Lung (tissue), 12 donors: Measurements from ENCODE around the gene CCL22. TPM values are rescaled to one million over a fixed set of nuclear protein-coding genes. Genes with fewer than 3 reads are reported as not detected.

Experiments
- ATAC-seq: fragments of 200-7000 bp; cut with Tn5 transposase; one replicate; pipeline ENCODE4 v1.9.1; 2020; ENCODE audit warnings: moderate number of reproducible peaks; ENCODE audit not compliant: insufficient read depth, low FRiP score
- DNase-seq, 3 donors: peaks; one replicate each; pipeline ENCODE4 v3.0.0-alpha.2; 2013 to 2017
- H3K27ac ChIP-seq, 2 donors: one replicate each; pipeline ENCODE4 v1.5.1; 2013; ENCODE audit warnings: mild to moderate bottlenecking in 2 of 2, moderate library complexity in 2 of 2, control low read depth in 1 of 2, inconsistent platforms in 1 of 2, low read depth in 1 of 2, low read length in 1 of 2
- H3K27me3 ChIP-seq, 3 donors: one replicate each; pipeline ENCODE4 v1.5.1; 2013; ENCODE audit warnings: low read length in 2 of 3; ENCODE audit not compliant: control insufficient read depth in 3 of 3, insufficient read depth in 3 of 3
- H3K36me3 ChIP-seq, 4 donors: one replicate each; pipeline ENCODE4 v1.5.1; 2013; ENCODE audit warnings: low read length in 4 of 4, mild to moderate bottlenecking in 1 of 4, moderate library complexity in 1 of 4; ENCODE audit not compliant: control insufficient read depth in 4 of 4, insufficient read depth in 4 of 4
- H3K4me1 ChIP-seq, 5 donors: one replicate each; pipeline ENCODE4 v1.5.1; 2013; ENCODE audit warnings: low read length in 5 of 5, mild to moderate bottlenecking in 2 of 5, moderate library complexity in 1 of 5; ENCODE audit not compliant: control insufficient read depth in 5 of 5, insufficient read depth in 5 of 5
- H3K4me3 ChIP-seq: one replicate; pipeline ENCODE4 v1.5.1; 2013; ENCODE audit warnings: mild to moderate bottlenecking, control low read depth, moderate library complexity
- H3K9ac ChIP-seq, 2 donors: one replicate each; pipeline ENCODE4 v1.5.1; 2013; ENCODE audit warnings: low read length in 2 of 2, control low read depth in 1 of 2; ENCODE audit not compliant: insufficient read depth in 1 of 2
- H3K9me3 ChIP-seq, 4 donors: one replicate each; pipeline ENCODE4 v1.5.1; 2013; ENCODE audit warnings: low read length in 3 of 4, mild to moderate bottlenecking in 1 of 4, moderate library complexity in 1 of 4; ENCODE audit not compliant: control insufficient read depth in 4 of 4, insufficient read depth in 3 of 4
- WGBS, 2 donors: extraction: QIAGEN DNeasy Blood & Tissue Kit; methylation state at CpG; one replicate each; pipeline ENCODE4 v1.1.7; 2013; 5-methylcytosine and 5-hydroxymethylcytosine counted together
- polyA plus RNA-seq, 2 donors: library from polyadenylated mRNA; stranded (reverse); fragments of 200-250 nt; gene quantifications; one replicate each; pipeline ENCODE4 v1.2.1, GENCODE V29; 2013
- total RNA-seq, 2 donors: library from RNA; depleted of rRNA in 1 of 2; stranded (reverse); fragments of >200 nt in 1 of 2; gene quantifications; one replicate each; pipeline ENCODE4 v1.2.1, GENCODE V29; 2014 to 2021
- TF ChIP-seq, protein P1 (sequence below): IDR thresholded peaks from 2 replicates; pipeline ENCODE4 v1.5.1; 2012; ENCODE audit warnings: mild to moderate bottlenecking; ENCODE audit errors: control extremely low read depth, extremely low read depth
- donor health status: control.
- donor health status: control.
- donor health status: Bipolar disorder and iron deficiency.
- donor health status: healthy.
- donor health status: DM: yes; HTN: yes; CAD: no.

CCL22 gene
- total and polyA plus RNA-seq, 4 donors: 0.43 to 3.1 (median 1.2) TPM

DNA sequence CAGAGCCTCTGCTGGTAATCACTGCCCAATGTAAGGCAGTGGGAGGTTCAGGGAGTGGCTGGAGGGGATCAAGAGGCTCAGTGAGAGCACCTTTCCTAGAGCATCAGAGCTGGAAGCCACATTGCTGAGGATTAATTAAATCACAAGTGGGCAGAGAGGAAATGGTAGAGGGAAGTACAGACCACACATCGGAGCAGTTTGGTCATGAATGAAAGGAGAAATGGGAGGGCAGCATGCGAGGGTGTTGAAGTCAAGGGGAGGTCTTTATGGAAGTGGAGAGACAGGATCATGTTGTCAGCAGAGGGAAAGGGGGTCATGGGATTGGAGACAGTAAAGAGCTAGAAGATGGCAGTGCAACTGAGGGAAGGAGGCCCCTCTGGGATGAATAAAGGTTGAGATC, 48.3 kb downstream of the CCL22 start:
- no peak for ATAC-seq
- 37 to 56% methylated on average over 2 of the region's 2 CpGs for WGBS, 2 donors
- TF ChIP-seq, protein P1, sequence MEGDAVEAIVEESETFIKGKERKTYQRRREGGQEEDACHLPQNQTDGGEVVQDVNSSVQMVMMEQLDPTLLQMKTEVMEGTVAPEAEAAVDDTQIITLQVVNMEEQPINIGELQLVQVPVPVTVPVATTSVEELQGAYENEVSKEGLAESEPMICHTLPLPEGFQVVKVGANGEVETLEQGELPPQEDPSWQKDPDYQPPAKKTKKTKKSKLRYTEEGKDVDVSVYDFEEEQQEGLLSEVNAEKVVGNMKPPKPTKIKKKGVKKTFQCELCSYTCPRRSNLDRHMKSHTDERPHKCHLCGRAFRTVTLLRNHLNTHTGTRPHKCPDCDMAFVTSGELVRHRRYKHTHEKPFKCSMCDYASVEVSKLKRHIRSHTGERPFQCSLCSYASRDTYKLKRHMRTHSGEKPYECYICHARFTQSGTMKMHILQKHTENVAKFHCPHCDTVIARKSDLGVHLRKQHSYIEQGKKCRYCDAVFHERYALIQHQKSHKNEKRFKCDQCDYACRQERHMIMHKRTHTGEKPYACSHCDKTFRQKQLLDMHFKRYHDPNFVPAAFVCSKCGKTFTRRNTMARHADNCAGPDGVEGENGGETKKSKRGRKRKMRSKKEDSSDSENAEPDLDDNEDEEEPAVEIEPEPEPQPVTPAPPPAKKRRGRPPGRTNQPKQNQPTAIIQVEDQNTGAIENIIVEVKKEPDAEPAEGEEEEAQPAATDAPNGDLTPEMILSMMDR: no peak
- Histone ChIP-seq H3K36me3 (no peaks in the 10 kb centered on the region), H3K9ac (no peak overlapping the region), H3K9me3 (no peaks in the 10 kb centered on the region), H3K27ac (no peak overlapping the region), H3K4me1 (peaks cover 0 to 15% (median 0%) of the 10 kb centered on the region in 5 donors), H3K27me3 (no peaks in the 10 kb centered on the region), H3K4me3 (no peak overlapping the region)
- DNase-seq: no peak

DNA sequence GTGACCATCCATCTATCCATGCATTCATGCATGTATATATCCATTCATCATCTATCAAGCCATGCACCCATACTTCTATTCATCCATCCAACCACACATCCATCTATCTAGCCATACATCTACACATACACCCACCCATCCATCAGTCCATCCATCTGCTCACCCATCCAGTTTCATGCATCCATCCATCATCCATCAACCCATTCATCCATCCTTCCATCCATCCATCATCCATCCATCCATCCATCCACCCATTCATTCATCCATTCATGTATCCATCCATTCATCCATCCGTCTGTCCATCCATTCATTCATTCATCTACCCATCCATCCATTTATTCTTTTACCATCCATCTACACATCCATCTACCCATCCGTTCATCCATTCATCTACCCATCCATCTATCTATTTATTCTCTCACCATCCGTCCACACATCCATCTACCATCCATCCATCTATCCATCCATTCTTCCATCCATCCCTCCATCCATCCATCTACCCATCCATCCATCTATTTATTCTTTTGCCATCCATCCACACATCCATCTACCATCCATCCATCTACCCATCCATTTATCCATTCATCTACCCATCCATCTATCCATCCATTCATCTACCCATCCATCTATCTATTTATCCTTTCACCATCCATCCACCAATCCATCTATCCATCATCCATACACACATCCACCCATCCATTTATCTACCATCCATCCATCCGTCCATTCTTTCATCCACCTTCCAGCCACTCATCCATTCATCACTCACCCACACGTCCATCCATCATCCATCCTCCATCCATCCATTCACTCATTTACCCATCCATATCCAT, 49.2 kb downstream of the CCL22 start:
- Histone ChIP-seq H3K27ac (no peak overlapping the region), H3K36me3 (no peaks in the 10 kb centered on the region), H3K9ac (no peak overlapping the region), H3K27me3 (no peaks in the 10 kb centered on the region), H3K4me1 (peaks cover 0 to 15% (median 0%) of the 10 kb centered on the region in 5 donors), H3K4me3 (no peak overlapping the region), H3K9me3 (no peaks in the 10 kb centered on the region)
- ATAC-seq (no peak), DNase-seq (no peak)
- TF ChIP-seq, protein P1: no peak
- WGBS, 2 donors: 95 to 96% methylated on average over 5 of the region's 5 CpGs

DNA sequence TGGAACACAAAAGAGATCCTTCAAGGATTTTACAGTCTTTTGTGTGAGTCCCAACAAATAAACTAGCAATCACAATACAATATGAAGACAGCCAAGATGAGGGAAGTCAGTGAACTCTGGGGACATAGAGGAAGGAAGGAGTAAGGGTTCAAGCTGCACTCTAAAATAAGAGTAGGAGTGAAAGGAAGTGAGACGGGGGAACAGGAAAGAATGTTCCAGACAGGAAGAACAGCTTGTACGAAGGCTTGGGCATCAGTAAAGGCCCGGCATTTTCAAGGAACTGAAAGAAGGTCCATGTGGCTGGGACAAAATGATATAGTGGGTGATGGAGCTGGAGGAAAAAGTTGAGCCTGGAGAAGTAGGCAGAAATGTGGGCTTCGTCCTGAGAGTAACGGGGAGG, 50.5 kb downstream of the CCL22 start:
- 43 to 60% methylated on average over 5 of the region's 5 CpGs for WGBS, 2 donors
- Histone ChIP-seq H3K4me3 (no peak overlapping the region), H3K9ac (no peak overlapping the region), H3K27ac (no peak overlapping the region), H3K9me3 (no peaks in the 10 kb centered on the region), H3K27me3 (no peaks in the 10 kb centered on the region), H3K4me1 (peaks cover 0 to 15% (median 0%) of the 10 kb centered on the region in 5 donors), H3K36me3 (no peaks in the 10 kb centered on the region)
- TF ChIP-seq, protein P1: no peak
- DNase-seq (no peak), ATAC-seq (no peak)
